ENCODE measurements around the gene PCDH18. TPM values are rescaled to one million over a fixed set of nuclear protein-coding genes. Genes with fewer than 3 reads are reported as not detected.

Gene PCDH18
- total and polyA plus RNA-seq, 10 of the 15 experiments (the other 5 are each of a cell fraction or from before 2014, with no cell fraction given): 0.46 to 1.4 (median 0.96) TPM

DNA sequence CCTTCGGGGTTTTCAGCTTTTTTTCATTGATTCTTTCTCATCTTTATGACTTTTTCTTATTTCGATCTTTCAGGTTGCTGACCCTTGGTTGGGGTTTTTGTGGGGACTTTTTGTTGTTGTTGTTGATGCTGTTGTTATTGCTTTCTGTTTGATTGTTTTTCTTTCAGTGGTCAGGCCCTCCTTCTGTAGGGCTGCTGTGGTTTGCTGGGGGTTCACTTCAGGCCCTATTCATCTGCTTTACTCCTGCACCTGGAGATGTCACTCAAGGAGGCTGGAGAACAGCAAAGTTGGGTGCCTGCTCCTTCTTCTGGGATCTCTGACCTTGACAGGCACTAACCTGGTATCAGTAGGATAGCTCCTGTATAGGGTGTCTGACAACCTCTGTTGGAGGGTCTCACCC, 39.9 kb upstream of the PCDH18 start:
- Histone ChIP-seq H3K36me3 (ENCODE audit: control insufficient read depth in 2 of 2, insufficient read depth in 2 of 2, low read length in 1 of 2) (no peaks in the 10 kb centered on the region), H3K4me2 (ENCODE audit: control insufficient read depth, insufficient read depth) (no peak overlapping the region), H3K9ac (ENCODE audit: control insufficient read depth, insufficient read depth, low read length) (no peak overlapping the region), H3K4me3 (no peak overlapping the region), H3K79me2 (ENCODE audit: control insufficient read depth, insufficient read depth, low read length) (no peaks in the 10 kb centered on the region), H2AFZ (ENCODE audit: control insufficient read depth, low read depth, low read length) (no peak overlapping the region), H3K9me3 (replicated peaks; ENCODE audit: control insufficient read depth, insufficient read depth, low read length) (no peaks in the 10 kb centered on the region), H3K27ac (ENCODE audit: control insufficient read depth, insufficient read depth) (no peak overlapping the region), H3K4me1 (ENCODE audit: control insufficient read depth, insufficient read depth, low read length) (no peaks in the 10 kb centered on the region), H4K20me1 (ENCODE audit: control insufficient read depth, insufficient read depth) (no peaks in the 10 kb centered on the region), H3K27me3 (replicated peaks in 1 of 2; ENCODE audit: control insufficient read depth in 2 of 2, insufficient read depth in 2 of 2, low read length in 1 of 2) (no peaks in the 10 kb centered on the region)
- SMC1A ChIA-PET (ENCODE audit: uncharacterized antibody, unreplicated experiment): interaction anchor here (0.8 kb wide), 2 partner anchors 13 to 54 kb away, joined by 3 to 5 read pairs; no protein-coding TSS in a partner anchor
- in situ Hi-C loops (cut with MboI) (no loop called here), intact Hi-C loops (cut with micrococcal nuclease; ENCODE audit: unreplicated experiment) (no loop called here)
- no peak for TF ChIP-seq STAT1 (conservative IDR thresholded peaks at IDR 0.05)
- TF ChIP-seq, protein P1, sequence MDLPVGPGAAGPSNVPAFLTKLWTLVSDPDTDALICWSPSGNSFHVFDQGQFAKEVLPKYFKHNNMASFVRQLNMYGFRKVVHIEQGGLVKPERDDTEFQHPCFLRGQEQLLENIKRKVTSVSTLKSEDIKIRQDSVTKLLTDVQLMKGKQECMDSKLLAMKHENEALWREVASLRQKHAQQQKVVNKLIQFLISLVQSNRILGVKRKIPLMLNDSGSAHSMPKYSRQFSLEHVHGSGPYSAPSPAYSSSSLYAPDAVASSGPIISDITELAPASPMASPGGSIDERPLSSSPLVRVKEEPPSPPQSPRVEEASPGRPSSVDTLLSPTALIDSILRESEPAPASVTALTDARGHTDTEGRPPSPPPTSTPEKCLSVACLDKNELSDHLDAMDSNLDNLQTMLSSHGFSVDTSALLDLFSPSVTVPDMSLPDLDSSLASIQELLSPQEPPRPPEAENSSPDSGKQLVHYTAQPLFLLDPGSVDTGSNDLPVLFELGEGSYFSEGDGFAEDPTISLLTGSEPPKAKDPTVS (IDR thresholded peaks at IDR 0.05; ENCODE audit: low read depth, low read length): no peak
- peak; percentile 81 for TF ChIP-seq RUNX3 (IDR thresholded peaks at IDR 0.05; ENCODE audit: low read length)
- TF ChIP-seq TBL1XR1 (IDR thresholded peaks at IDR 0.05; ENCODE audit: low read depth, low read length): no peak
- TF ChIP-seq JUND (IDR thresholded peaks at IDR 0.05; ENCODE audit: low read depth, low read length): no peak
- peak; percentile 33; the same call in 1 of the 2 replicates for TF ChIP-seq BCL11A (IDR thresholded peaks at IDR 0.05; ENCODE audit: low read depth, low read length)
- TF ChIP-seq, protein P2, sequence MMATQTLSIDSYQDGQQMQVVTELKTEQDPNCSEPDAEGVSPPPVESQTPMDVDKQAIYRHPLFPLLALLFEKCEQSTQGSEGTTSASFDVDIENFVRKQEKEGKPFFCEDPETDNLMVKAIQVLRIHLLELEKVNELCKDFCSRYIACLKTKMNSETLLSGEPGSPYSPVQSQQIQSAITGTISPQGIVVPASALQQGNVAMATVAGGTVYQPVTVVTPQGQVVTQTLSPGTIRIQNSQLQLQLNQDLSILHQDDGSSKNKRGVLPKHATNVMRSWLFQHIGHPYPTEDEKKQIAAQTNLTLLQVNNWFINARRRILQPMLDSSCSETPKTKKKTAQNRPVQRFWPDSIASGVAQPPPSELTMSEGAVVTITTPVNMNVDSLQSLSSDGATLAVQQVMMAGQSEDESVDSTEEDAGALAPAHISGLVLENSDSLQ (IDR thresholded peaks at IDR 0.05): peak; percentile 86
- TF ChIP-seq, protein P3, sequence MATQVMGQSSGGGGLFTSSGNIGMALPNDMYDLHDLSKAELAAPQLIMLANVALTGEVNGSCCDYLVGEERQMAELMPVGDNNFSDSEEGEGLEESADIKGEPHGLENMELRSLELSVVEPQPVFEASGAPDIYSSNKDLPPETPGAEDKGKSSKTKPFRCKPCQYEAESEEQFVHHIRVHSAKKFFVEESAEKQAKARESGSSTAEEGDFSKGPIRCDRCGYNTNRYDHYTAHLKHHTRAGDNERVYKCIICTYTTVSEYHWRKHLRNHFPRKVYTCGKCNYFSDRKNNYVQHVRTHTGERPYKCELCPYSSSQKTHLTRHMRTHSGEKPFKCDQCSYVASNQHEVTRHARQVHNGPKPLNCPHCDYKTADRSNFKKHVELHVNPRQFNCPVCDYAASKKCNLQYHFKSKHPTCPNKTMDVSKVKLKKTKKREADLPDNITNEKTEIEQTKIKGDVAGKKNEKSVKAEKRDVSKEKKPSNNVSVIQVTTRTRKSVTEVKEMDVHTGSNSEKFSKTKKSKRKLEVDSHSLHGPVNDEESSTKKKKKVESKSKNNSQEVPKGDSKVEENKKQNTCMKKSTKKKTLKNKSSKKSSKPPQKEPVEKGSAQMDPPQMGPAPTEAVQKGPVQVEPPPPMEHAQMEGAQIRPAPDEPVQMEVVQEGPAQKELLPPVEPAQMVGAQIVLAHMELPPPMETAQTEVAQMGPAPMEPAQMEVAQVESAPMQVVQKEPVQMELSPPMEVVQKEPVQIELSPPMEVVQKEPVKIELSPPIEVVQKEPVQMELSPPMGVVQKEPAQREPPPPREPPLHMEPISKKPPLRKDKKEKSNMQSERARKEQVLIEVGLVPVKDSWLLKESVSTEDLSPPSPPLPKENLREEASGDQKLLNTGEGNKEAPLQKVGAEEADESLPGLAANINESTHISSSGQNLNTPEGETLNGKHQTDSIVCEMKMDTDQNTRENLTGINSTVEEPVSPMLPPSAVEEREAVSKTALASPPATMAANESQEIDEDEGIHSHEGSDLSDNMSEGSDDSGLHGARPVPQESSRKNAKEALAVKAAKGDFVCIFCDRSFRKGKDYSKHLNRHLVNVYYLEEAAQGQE (IDR thresholded peaks at IDR 0.05; ENCODE audit: low read depth, low read length): no peak
- TF ChIP-seq MTA2 (IDR thresholded peaks at IDR 0.05; ENCODE audit: low read depth): 0 out of 2 replicates have a peak, but pooled peaks have one; percentile 11
- peak; percentile 42; the same call in 1 of the 2 replicates for TF ChIP-seq FOXM1 (IDR thresholded peaks at IDR 0.05; ENCODE audit: low read depth, low read length)
- TF ChIP-seq CHD1 (IDR thresholded peaks at IDR 0.05; ENCODE audit: low read depth, low read length): no peak
- no peak for TF ChIP-seq CREM (IDR thresholded peaks at IDR 0.05; ENCODE audit: low read depth)
- CTCF ChIA-PET: interaction anchor here (0.8 to 1.6 kb wide), 2 partner anchors 13 to 364 kb away, joined by 3 to 6 read pairs; no protein-coding TSS in a partner anchor
- no TSS peak for BruUV-seq (replicated peaks)
- POLR2A ChIA-PET: no interaction called here
- FAIRE-seq (no peak), DNase-seq (ENCODE audit: low read depth, low spot score) (peak; percentile 5), ATAC-seq (peak; percentile 73)
- 29% methylated on average over 2 of the region's 2 CpGs for WGBS (ENCODE audit: insufficient coverage, insufficient replicate concordance, low lambda C conversion rate, missing lambda C conversion rate)
- RAD21 ChIA-PET (ENCODE audit: unreplicated experiment): no interaction called here
